ENCODE results near the gene MYL3.

Gene MYL3

GRCh38 chr3:46843508-46843907, 19.7 kb downstream of the MYL3 start:
- H3K79me2 ChIP-seq (ENCODE audit: low read length) = no peaks in the 10 kb centered on the region
- no peak overlapping the region for H3K4me3 ChIP-seq (ENCODE audit: low read length)
- H4K20me1 ChIP-seq (ENCODE audit: insufficient read depth, low read length) = no peaks in the 10 kb centered on the region
- no peak for DNase-seq
- no peak overlapping the region for H3K9ac ChIP-seq (ENCODE audit: low read length)
- H3K27me3 ChIP-seq (replicated peaks; ENCODE audit: insufficient read depth, low read length) = peaks cover 13% of the 10 kb centered on the region; the same call in 1 of the 2 replicates
- no peaks in the 10 kb centered on the region for H3K9me2 ChIP-seq (replicated peaks; ENCODE audit: insufficient read depth, low read length)
- no peaks in the 10 kb centered on the region for H3K9me3 ChIP-seq (replicated peaks; ENCODE audit: insufficient read depth, low read length)
- no peak overlapping the region for H3K27ac ChIP-seq (ENCODE audit: low read length)
- no peak overlapping the region for H3K4me2 ChIP-seq (ENCODE audit: low read depth, low read length)
- peaks cover 7% of the 10 kb centered on the region; the same call in 1 of the 2 replicates for H3K4me1 ChIP-seq (ENCODE audit: low read length)
- TF ChIP-seq EZH2phosphoT487 (IDR thresholded peaks at IDR 0.05; ENCODE audit: low read length) = no peak
- no peak for TF ChIP-seq CTCF (IDR thresholded peaks at IDR 0.05; ENCODE audit: low read length)
- no peak for TF ChIP-seq EZH2 (optimal IDR thresholded peaks at IDR 0.05; ENCODE audit: low read depth, low read length)
- H2AFZ ChIP-seq (ENCODE audit: low read length) = no peak overlapping the region
- H3K36me3 ChIP-seq (replicated peaks; ENCODE audit: insufficient read depth, low read length) = no peaks in the 10 kb centered on the region
- H3F3A ChIP-seq (ENCODE audit: insufficient read depth, low read length) = no peaks in the 10 kb centered on the region

- DNase-seq = no peak
- Histone ChIP-seq H4K20me1 (ENCODE audit: insufficient read depth, low read length) (no peaks in the 10 kb centered on the region), H3K4me1 (ENCODE audit: low read length) (no peaks in the 10 kb centered on the region), H3K27me3 (replicated peaks; ENCODE audit: insufficient read depth, low read length) (peaks cover 13% of the 10 kb centered on the region; the same call in 1 of the 2 replicates), H3K9me3 (replicated peaks; ENCODE audit: insufficient read depth, low read length) (no peaks in the 10 kb centered on the region), H3F3A (ENCODE audit: insufficient read depth, low read length) (no peaks in the 10 kb centered on the region), H3K4me3 (ENCODE audit: low read length) (no peak overlapping the region), H2AFZ (ENCODE audit: low read length) (no peak overlapping the region), H3K9me2 (replicated peaks; ENCODE audit: insufficient read depth, low read length) (no peaks in the 10 kb centered on the region), H3K27ac (ENCODE audit: low read length) (no peak overlapping the region), H3K4me2 (ENCODE audit: low read depth, low read length) (no peak overlapping the region), H3K36me3 (replicated peaks; ENCODE audit: insufficient read depth, low read length) (no peaks in the 10 kb centered on the region), H3K79me2 (ENCODE audit: low read length) (no peaks in the 10 kb centered on the region), H3K9ac (ENCODE audit: low read length) (no peak overlapping the region)
- TF ChIP-seq EZH2phosphoT487 (IDR thresholded peaks at IDR 0.05; ENCODE audit: low read length) = no peak
- no peak for TF ChIP-seq EZH2 (optimal IDR thresholded peaks at IDR 0.05; ENCODE audit: low read depth, low read length)
- no peak for TF ChIP-seq CTCF (IDR thresholded peaks at IDR 0.05; ENCODE audit: low read length)
These were observed 22.8 kb downstream of the MYL3 start for GRCh38 chr3:46840491-46840890.

- H3K4me3 ChIP-seq (ENCODE audit: low read length) = no peak overlapping the region
- H3K27me3 ChIP-seq (replicated peaks; ENCODE audit: insufficient read depth, low read length) = peaks cover 13% of the 10 kb centered on the region; the same call in 1 of the 2 replicates
- no peak overlapping the region for H3K27ac ChIP-seq (ENCODE audit: low read length)
- H3K9ac ChIP-seq (ENCODE audit: low read length) = no peak overlapping the region
- no peaks in the 10 kb centered on the region for H3F3A ChIP-seq (ENCODE audit: insufficient read depth, low read length)
- no peaks in the 10 kb centered on the region for H4K20me1 ChIP-seq (ENCODE audit: insufficient read depth, low read length)
- no peak overlapping the region for H3K4me2 ChIP-seq (ENCODE audit: low read depth, low read length)
- H3K79me2 ChIP-seq (ENCODE audit: low read length) = no peaks in the 10 kb centered on the region
- DNase-seq = no peak
- H3K9me2 ChIP-seq (replicated peaks; ENCODE audit: insufficient read depth, low read length) = no peaks in the 10 kb centered on the region
- no peaks in the 10 kb centered on the region for H3K4me1 ChIP-seq (ENCODE audit: low read length)
- TF ChIP-seq CTCF (IDR thresholded peaks at IDR 0.05; ENCODE audit: low read length) (no peak), EZH2phosphoT487 (IDR thresholded peaks at IDR 0.05; ENCODE audit: low read length) (no peak), EZH2 (optimal IDR thresholded peaks at IDR 0.05; ENCODE audit: low read depth, low read length) (no peak)
- H3K36me3 ChIP-seq (replicated peaks; ENCODE audit: insufficient read depth, low read length) = no peaks in the 10 kb centered on the region
- no peaks in the 10 kb centered on the region for H3K9me3 ChIP-seq (replicated peaks; ENCODE audit: insufficient read depth, low read length)
- H2AFZ ChIP-seq (ENCODE audit: low read length) = no peak overlapping the region
These were observed 24.9 kb downstream of the MYL3 start for GRCh38 chr3:46838301-46838700.
